Stimulated activated CD8-positive, alpha-beta memory T cell treated with anti-CD3 and anti-CD28 coated beads, Interleukin-4, amount 100 ng/mL, for 4 hours (primary cell): ENCODE results near the gene DAZ2.
"Not testable (repeated sequence)": the region's sequence is repeated elsewhere in the genome, so short reads cannot be mapped to it uniquely, and the experiment has no call there.

Source experiments
- DNase-seq, 2 donors: peaks; one replicate each; pipeline ENCODE4 v3.0.0-alpha.2; 2020; ENCODE audit warnings: low read depth in 2 of 2, low spot score in 1 of 2

The DAZ2 gene

GRCh38 chrY:23219233-23219632 is at the start of gene DAZ2:
Gene DAZ2 (plus strand): TSS chrY:23219533. CDS start chrY:23219741, 208 bp downstream.
- DNase-seq: not testable (repeated sequence)

- DNase-seq: not testable (repeated sequence)
Observed at GRCh38 chrY:23198908-23199307, 20.4 kb upstream of the DAZ2 start, which contains the start of gene DAZ1. Gene DAZ1 (minus strand): TSS chrY:23199008. CDS start chrY:23198800, 208 bp downstream.

DNA sequence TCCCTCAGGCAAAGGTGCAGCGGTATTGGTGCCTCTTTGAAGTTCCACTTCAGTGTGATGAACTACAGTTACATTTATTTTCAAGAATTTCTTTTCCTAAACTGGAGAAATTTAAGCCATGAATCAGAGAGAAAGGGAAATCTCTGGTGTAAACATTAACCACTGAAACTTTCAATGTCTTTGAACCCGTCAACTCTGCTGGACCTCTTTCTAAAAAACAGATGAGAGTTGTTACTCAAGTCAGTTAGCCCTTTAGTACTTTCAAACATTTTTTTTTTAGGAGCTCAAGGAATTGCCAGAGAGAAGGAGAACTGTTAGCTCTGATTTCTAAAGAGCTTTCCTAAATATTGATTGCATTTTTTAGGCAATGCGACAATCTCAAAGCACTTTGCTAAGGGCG is 11.9 kb upstream of the DAZ2 start:
- DNase-seq: not testable (repeated sequence)

DNA sequence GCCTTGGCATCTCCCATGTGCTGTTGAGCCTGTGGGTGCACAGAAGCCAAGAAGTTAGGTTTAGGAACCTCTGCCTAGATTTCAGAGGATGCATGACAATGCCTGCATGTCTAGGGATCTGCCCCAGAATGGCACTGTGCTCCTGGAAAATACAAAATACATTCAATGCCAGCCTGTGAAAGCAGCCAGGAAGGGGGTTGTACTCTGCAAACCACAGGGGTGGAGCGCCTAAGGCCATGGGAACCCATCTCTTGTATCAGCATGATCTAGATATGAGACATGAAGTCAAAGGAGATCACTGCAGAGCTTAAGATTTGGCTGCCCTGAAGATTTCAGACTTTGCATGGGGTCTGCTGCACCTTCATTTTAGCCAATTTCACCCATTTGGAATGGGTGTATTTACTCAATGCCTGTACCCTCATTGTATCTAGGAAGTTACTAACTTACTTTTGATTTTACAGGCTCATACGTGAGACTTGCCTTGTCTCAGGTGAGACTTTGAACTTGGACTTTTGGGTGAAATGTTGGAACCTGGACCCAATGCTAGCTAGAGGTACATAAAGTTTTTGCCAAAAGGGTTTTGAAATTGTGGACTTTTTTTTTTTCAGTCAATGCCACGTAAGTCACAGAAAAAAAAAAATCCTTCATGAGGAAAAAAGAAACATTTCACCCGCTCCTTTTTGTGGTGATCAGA is 9.4 kb upstream of the DAZ2 start:
- not testable (repeated sequence) for DNase-seq

GRCh38 chrY:23210681-23211080 is 8.7 kb upstream of the DAZ2 start:
- DNase-seq: not testable (repeated sequence)
